SKM-1 (cell line): ENCODE measurements around the gene COL6A3.

Source experiments
- DNase-seq: peaks from one replicate; lab custom pipeline; 2025; ENCODE audit not compliant: unreplicated experiment; lab: John Stamatoyannopoulos, UW

COL6A3 gene

DNA sequence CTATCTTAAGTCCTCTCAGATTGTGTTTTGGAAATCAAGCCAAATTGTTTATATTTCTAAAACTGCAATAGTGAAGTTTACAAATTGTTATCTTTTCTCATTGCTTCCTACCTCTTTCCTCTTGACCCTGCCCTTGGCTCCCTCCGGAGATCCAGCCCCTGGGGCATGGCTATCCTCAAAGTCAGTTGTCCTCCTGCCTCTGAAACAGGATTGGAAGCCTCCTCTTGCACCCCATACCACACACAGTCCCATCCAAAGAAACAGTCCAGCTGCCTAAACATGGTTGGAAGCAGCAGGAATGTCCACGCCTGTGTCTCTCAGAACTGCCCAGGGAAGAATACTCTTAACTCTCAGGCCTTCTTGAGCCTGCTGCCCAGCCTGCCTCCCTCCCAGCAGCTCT is 30.1 kb upstream of the COL6A3 start:
- DNase-seq: no peak

DNA sequence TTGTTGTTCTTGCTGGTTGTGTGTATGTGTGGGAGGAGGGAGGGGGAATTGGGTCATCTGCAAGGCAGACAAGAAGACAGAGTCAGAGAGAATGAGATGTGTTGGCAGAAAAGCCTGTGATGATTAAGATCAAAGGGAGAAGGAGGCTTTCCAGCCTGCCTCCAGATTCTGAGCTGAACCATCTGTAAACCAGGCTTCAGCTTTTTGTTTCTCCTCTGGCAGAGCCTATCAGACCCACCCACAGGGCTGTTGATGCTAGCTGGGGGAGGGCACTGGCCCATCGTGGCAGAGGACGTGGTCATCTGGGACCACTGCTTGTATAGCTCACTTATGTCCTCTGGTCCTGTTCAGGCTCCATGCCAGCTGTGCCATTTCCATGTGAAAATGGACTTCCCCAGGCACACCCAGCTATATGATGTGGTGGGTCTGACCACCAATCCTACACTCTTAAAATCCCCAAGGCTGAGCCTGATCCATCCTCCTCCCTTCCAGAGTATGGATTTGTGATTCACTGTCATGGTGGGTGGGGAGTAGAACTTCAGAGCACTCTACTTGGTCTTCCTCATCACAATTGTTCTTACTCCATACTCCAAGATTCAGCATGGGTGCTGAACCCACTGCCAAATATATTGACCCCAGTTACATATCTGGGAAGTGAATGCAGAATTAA is 27.8 kb upstream of the COL6A3 start:
- DNase-seq: no peak

DNA sequence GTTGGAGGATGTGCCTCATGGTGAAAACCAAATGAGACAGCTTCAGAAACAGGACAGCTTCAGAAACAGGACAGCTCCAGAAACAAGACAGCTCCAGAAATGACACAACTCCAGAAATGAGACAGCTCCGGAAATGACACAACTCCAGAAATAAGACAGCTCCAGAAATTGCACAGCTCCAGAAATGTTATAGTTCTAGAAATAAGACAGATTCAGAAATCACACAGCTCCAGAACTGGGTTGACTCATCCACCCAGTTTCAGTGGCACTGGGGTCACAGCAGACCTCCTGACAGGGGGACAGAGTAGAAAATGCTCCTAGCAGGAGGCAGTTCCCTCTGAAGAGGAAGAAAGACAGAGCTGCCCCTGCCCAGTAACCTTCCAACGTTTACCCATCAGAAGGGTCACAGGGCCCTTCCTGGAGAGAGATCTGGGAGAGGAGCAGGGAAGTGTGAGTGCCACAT is 26.9 kb upstream of the COL6A3 start:
- DNase-seq: no peak

GRCh38 chr2:237438080-237438940 is 24.3 kb upstream of the COL6A3 start:
- no peak for DNase-seq

DNA sequence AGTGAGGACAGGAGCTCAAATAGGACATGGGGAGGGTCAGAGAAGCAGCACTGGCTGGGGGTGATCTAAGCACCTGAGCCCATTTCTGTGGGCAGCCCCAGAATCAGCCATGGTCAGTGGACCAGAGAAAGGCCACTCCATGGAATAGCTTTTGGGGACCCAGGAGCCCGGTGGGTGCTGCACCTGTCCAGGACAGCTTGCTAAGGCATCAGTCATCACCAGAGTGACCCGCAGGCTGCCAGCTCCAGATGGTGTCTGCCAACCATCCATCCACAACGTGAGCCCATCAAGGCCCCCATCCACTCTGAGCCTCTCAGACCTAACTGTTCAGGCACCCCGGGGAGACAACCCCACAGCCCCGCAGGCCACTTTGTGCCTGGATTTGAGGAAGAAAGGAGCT is 23.6 kb upstream of the COL6A3 start:
- DNase-seq: no peak

- DNase-seq: no peak
Observed at GRCh38 chr2:237435844-237436587, 22.1 kb upstream of the COL6A3 start.

DNA sequence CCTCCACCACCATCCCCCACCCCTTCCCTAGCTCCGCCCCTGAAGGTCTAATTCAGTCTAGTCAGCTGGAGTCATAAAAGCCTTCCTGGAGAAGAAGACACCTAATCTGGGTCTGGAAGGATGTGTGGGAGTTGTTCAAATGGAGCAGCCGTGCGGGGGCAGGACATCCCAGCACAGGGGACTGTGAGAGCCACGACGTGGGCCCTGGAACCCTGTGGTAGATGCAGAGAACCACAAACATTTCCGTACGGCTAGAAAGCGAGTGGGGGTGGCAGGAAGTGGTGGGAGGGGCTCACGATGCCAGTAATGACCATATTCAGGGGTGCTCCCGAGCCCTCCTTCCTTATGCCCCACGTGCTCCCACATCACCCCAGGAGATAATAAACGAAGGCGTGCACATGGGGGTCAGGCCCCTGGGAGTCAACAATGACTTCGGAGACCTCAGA is 20.9 kb upstream of the COL6A3 start:
- DNase-seq: no peak

- no peak for DNase-seq
Observed at GRCh38 chr2:237433920-237434676, 20.1 kb upstream of the COL6A3 start.

DNA sequence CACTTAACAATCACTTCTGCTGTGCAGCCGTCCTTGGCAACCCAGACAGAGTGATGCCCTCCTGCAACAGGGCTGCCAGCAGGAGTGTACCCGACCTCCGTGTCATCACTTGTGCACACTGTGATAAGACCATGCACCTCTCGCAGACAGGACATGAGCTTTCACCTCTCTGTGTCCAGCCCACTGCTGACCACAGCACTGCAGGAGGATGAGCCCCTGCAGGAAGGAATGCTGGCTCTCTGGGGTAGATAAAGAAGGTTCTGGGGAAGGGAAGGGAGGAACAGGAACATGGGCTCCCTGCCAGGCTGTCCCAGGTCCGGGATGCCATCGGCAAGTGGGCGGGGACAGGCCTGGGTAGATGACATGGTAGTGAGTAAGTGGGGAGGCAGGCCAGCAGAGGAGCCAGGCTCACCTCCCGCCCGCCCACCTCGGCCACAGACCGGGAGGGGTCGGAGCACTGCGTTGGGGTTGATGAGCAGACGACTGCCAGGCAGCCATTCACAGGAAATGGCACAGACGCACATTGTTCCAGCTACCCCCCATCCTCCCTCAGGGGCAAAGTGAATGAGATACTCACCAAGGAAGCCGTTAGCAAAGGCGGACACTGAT is 18.6 kb upstream of the COL6A3 start:
- DNase-seq: no peak

GRCh38 chr2:237431837-237432236 is 17.9 kb upstream of the COL6A3 start:
- no peak for DNase-seq

- DNase-seq: no peak
Observed at GRCh38 chr2:237431372-237431771, 17.4 kb upstream of the COL6A3 start.

- no peak for DNase-seq
Observed at GRCh38 chr2:237430861-237431260, 16.9 kb upstream of the COL6A3 start.

DNA sequence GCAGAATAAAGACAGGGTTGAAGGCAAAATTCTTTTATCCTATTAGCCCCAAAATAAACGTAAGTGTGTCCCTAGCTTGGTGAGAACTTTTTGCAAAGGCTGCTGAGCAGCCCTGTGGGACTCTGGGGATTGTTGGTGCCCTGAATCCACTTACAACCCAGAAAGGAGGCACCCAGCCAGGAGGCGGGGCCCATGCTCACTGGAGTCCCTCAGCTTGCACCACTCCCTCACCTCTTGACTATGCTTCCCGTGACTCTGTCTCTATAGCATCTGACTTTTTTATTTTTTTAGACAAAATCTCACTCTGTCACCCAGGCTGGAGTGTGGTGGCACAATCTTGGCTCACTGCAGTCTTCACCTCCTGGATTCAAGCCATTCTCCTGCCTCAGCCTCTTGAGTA is 15.8 kb upstream of the COL6A3 start:
- DNase-seq: no peak

DNA sequence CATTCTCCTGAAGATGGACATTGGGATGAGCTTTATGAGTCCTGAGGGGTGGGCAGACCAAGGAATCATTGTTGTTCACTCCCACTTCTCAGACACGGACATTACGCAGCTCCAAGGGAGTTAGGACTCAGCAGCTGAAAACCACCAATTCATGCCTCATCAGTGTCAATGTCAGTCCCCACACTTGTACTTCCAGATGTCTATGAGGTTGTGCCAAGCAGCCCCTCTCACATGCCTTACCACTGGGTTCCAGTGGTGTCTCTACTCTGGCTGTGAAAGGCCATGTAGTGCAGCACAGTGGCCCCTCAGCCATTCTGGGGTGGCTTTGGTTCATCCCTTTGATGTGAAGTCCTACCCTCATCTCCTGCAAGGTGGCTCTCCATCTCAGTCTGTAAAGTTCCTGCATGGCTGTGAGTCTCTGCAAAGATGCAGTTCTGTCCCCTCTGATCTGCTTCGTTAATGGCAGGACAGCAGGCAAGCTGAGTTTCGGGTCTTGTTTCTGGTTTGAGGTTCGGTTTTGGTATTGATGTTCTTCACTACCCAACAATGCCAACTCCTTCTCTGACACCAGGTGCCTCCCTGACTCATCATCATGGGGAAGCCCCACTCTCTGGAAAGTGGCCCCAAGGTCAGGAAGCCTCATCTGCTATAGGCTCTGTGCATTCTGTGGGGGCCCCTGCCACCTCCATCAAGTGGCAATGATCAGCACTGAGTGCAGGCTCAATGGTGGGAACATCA is 14.0 kb upstream of the COL6A3 start:
- no peak for DNase-seq

DNA sequence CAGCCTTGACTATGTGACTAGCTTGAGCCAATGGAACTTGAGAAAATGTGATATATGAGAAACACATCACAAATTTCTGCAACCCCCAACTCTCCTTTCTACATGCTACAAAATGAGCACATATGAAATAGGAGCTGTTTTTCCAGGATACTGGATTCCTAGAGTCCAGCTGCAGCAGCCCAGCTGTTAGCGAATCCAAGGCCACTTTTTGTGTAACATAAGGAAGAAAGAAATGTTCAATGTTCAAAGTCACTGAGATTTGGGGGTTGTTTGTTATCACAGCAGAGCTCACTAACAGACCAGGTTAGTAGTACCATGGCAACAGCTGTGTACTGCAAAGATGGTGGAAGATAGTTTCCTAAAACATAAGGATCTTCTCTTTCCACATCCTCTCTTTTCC is 12.6 kb upstream of the COL6A3 start:
- DNase-seq: no peak

GRCh38 chr2:237425320-237425719 is 11.4 kb upstream of the COL6A3 start:
- DNase-seq: no peak

DNA sequence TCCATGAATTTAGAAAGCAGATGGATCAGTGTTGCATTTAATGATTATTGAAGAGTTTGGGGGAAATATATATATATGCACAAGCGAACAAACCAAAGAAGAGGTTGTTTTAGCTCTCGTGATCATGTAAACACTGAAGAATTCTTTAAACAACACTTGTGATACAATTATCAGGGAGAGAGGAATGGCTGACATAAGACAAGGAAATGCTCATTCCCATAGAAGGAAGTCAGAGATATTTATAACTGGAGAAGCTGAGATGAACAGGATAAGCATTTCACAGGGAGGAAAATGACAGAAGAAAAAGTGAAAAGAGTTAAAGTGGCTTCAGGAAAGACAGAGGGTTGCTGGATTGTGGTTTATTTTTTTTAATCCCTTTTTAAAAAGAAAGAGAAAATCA is 10.6 kb upstream of the COL6A3 start:
- no peak for DNase-seq

GRCh38 chr2:237423891-237424290 is 9.9 kb upstream of the COL6A3 start:
- no peak for DNase-seq

GRCh38 chr2:237422309-237422708 is 8.3 kb upstream of the COL6A3 start:
- DNase-seq: no peak
